Activated T-cell treated with anti-CD3 and anti-CD28 coated beads, Interleukin-2, amount 50 U/mL, for 4 hours (primary cell): Measurements from ENCODE around the gene CFAP157. TPM values are rescaled to one million over a fixed set of nuclear protein-coding genes. Genes with fewer than 3 reads are reported as not detected.

Source experiments
- ATAC-seq, 2 donors: fragments of 200-7000 bp; cut with Tn5 transposase; one replicate each; pipeline ENCODE4 v1.10.0; 2021
- DNase-seq: peaks from one replicate; pipeline ENCODE4 v3.0.0-alpha.2; 2020
- H3K27me3 Mint-ChIP-seq: one replicate; pipeline ENCODE4 v1.8.0; 2021; ENCODE audit warnings: low read depth, mixed read lengths
- H3K36me3 Mint-ChIP-seq: one replicate; pipeline ENCODE4 v1.8.0; 2022; ENCODE audit warnings: mixed read lengths; ENCODE audit not compliant: insufficient read depth
- H3K4me1 Mint-ChIP-seq: one replicate; pipeline ENCODE4 v1.8.0; 2021; ENCODE audit warnings: low read depth, mixed read lengths
- H3K4me3 Mint-ChIP-seq: one replicate; pipeline ENCODE4 v1.8.0; 2021; ENCODE audit warnings: mild to moderate bottlenecking, moderate library complexity, mixed read lengths
- H3K9me3 Mint-ChIP-seq: one replicate; pipeline ENCODE4 v1.8.0; 2021; ENCODE audit warnings: mixed read lengths
- total RNA-seq, 3 donors: library from RNA; stranded (reverse); gene quantifications; one replicate each; pipeline ENCODE4 v1.2.1, GENCODE V29; 2021

The CFAP157 gene
- not detected for total RNA-seq

DNA sequence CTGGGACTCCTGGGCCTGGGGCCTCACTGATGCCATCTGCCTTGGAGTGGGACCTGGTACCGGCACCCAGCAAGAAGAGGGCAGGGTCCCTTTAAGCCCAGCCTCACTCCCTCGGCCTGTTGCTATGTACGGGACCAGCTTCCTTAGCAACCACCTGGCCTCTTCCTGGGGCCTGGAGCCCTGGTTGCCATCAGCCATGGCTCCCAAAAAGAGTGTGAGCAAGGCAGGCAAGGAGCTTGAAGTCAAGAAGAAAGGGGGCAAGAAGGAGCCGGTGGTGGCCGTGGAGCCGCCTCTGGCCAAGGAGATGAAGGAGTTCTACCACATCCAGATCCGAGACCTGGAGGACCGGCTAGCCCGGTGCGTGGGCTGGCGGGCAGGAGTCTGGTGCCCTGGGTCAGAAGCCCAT, at the start of gene CFAP157:
TSS of gene CFAP157 (plus strand) at position 153 of the 406 bp plus-strand sequence. CDS start at position 197, 44 bp downstream.
- Mint-ChIP-seq H3K4me1 (peaks cover 25% of the 10 kb centered on the region), H3K36me3 (no peaks in the 10 kb centered on the region), H3K4me3 (no peak within 1 kb of the TSS), H3K9me3 (no peaks in the 10 kb centered on the region), H3K27me3 (no peaks in the 10 kb centered on the region)
- ATAC-seq (no peak), DNase-seq (no peak)

- ATAC-seq (no peak), DNase-seq (no peak)
- Mint-ChIP-seq H3K4me3 (no peak overlapping the region), H3K9me3 (no peaks in the 10 kb centered on the region), H3K36me3 (peaks cover 8% of the 10 kb centered on the region), H3K4me1 (no peaks in the 10 kb centered on the region), H3K27me3 (peaks cover 7% of the 10 kb centered on the region)
These were observed 48.4 kb upstream of the CFAP157 start for GRCh38 chr9:127658428-127658827.

DNA sequence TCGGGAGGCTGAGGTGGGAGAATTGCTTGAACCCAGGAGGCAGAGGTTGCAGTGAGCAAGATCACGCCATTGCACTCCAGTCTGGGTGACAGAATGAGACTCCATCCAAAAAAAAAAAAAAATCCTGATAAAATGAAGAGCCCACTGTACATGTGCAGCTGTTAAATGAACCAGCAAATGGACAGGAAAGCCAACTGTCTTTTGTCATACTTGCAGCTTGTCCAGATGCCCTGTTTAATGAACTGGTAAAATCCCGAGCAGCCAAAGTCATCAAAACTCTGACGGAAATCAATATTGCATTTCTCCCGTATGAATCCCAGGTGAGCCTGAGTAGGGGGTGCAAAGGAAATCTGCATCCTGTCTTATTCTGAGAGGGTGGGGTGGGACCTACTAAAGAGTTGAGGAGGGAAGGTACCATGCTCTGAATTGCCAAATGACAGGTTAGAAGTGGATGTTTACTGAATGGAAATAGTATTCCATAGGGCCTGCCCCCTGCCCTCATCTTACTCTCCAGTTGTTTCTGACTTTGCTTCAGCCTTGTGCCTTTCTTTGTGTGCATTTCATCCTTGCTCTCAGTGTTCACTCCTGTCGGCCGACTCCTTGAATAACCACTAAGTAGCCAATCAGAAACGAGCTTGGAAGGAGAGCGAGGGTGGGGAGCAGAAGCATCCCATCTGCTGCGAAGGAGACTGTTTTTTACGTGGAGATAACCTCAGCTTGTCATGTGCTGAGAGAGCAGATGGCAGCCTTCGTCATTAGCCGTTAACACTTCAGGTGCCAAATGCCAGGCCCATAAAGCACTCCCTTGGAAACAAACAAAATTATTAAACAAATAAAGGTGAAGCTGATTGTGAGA, 45.7 kb upstream of the CFAP157 start:
- Mint-ChIP-seq H3K27me3 (peaks cover 7% of the 10 kb centered on the region), H3K4me1 (no peaks in the 10 kb centered on the region), H3K4me3 (no peak overlapping the region), H3K9me3 (no peaks in the 10 kb centered on the region), H3K36me3 (peaks cover 8% of the 10 kb centered on the region)
- no peak for ATAC-seq
- DNase-seq: no peak

DNA sequence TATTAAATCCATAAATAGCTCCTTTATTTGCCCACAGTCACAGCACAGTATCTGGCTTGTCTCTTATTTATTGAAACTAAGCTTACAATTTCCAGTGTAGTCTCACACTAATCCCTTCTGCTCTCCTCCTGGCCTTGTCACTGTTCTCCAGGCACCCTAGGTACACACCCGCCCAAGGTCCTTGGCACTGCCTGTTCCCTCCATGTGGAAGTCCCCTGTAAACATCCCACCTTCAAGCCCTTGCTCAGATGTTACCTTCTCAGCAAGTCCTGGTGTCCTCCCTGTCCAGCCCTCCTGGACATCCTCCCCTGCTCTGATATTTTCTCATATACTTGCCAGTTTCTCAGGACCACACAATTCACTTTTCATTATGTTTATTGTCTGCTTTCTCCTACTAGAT, 44.2 kb upstream of the CFAP157 start:
- Mint-ChIP-seq H3K4me1 (no peaks in the 10 kb centered on the region), H3K9me3 (no peaks in the 10 kb centered on the region), H3K36me3 (peaks cover 8% of the 10 kb centered on the region)

GRCh38 chr9:127664324-127664677, 42.5 kb upstream of the CFAP157 start:
- H3K36me3 Mint-ChIP-seq: peaks cover 8% of the 10 kb centered on the region

More for the DNA sequence above, 44.2 kb upstream of the CFAP157 start:
- peaks cover 4% of the 10 kb centered on the region for H3K27me3 Mint-ChIP-seq
- DNase-seq: no peak
- H3K4me3 Mint-ChIP-seq: no peak overlapping the region
- ATAC-seq: no peak

DNA sequence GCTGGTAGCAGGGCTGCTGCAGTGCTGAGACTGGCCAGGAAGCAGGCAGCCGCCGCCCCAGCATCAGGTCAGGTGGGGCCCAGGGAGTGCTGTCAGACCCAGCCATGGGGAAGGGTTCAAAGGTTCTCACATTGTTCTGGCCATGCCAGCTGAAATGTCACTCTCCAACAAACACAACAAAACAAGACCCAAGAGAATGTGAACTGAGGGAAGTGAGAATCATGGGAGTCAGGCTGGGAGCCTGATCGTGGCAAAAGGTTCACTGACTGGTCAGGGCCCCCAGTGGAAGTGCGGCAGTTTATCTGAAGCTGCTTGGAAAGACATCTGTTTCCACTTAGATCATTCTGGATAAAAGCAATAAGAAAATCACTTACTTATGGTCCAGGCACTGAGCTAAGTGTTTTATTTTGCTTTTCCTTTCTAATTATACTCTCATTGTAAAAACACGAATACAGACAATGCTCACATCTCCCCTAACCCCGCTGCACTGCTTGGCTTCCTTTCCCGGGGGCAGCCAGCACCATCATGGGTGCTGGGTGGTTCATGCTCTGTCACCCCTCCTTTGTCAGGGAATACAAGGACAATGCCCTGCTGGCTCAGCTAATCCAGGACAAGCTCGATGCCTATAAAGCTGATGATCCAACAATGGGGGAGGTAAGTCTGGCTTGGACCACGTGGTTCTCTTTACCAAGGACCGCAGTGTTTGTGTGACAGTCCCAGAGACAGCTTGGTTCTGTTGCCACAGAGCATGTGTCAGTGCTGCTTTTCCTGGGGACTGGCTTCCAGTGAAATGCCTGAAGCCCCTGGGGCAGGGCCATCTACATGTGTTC, 41.9 kb upstream of the CFAP157 start:
- Mint-ChIP-seq H3K9me3 (no peaks in the 10 kb centered on the region), H3K36me3 (peaks cover 8% of the 10 kb centered on the region), H3K4me3 (no peak overlapping the region), H3K4me1 (no peaks in the 10 kb centered on the region), H3K27me3 (peaks cover 4% of the 10 kb centered on the region)
- no peak for DNase-seq
- ATAC-seq: no peak

More at GRCh38 chr9:127664324-127664677, 42.5 kb upstream of the CFAP157 start:
- H3K27me3 Mint-ChIP-seq: peaks cover 4% of the 10 kb centered on the region
- H3K4me3 Mint-ChIP-seq: no peak overlapping the region
- DNase-seq (no peak), ATAC-seq (no peak)
- no peaks in the 10 kb centered on the region for H3K9me3 Mint-ChIP-seq
- H3K4me1 Mint-ChIP-seq: no peaks in the 10 kb centered on the region

DNA sequence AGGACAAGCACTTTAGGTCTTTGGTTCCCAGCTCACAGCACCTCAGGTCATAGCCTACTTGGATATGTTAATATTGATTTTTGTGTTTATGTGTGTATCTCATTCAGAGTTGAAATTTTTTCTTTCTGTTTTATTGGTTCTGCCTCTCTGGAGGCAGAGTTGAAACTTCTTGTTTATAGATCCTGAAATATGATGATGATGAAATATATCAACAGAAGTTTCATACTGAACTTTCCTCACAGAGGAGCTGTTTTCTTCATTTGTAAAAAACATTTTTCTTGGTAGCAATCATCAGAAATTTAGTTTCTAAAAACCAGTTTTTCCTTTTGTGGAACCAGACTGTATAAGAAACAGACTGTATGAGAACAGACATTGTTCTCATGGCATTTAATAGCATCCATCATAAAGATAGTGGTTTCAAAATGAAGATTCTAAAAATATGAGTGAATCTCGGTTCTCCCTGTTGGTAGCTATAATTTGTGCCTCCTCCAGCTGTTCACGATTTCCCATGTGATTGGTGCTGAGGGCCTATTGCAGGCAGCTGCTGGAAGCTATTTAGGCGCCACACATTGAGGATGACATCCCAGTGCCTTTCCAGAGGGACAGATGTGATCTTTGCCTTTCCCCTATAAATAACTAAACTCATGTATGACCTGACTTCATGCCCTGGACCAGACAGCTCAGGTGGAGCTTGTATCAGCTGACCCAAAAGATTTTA, 39.5 kb upstream of the CFAP157 start:
- ATAC-seq: no peak
- no peak for DNase-seq
- Mint-ChIP-seq H3K9me3 (no peaks in the 10 kb centered on the region), H3K4me3 (no peak overlapping the region), H3K36me3 (peaks cover 12% of the 10 kb centered on the region), H3K4me1 (no peaks in the 10 kb centered on the region), H3K27me3 (peaks cover 4% of the 10 kb centered on the region)

DNA sequence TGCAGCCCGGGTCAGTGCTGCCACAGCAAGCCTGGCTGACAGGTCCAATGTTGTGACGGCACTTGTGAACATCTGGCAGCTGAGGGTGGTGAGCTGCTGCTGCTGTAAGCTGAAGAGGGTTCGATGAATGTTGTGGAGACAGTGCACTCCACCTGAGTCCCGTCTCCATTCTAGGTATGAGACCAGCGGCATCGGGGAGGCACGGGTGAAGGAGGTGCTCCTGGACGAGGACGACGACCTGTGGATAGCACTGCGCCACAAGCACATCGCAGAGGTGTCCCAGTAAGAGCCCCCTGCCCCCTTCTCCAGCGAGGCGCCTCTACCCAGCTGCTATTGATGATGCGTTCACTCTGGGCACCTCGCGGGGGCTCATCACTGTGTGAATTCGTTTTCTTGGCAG, 38.9 kb upstream of the CFAP157 start:
- H3K27me3 Mint-ChIP-seq: no peaks in the 10 kb centered on the region
- DNase-seq: no peak
- peaks cover 9% of the 10 kb centered on the region for H3K36me3 Mint-ChIP-seq
- no peaks in the 10 kb centered on the region for H3K4me1 Mint-ChIP-seq
- no peaks in the 10 kb centered on the region for H3K9me3 Mint-ChIP-seq
- no peak overlapping the region for H3K4me3 Mint-ChIP-seq
- no peak for ATAC-seq

- no peaks in the 10 kb centered on the region for H3K27me3 Mint-ChIP-seq
- no peak overlapping the region for H3K4me3 Mint-ChIP-seq
These were observed 33.6 kb upstream of the CFAP157 start for GRCh38 chr9:127673234-127673633.

DNA sequence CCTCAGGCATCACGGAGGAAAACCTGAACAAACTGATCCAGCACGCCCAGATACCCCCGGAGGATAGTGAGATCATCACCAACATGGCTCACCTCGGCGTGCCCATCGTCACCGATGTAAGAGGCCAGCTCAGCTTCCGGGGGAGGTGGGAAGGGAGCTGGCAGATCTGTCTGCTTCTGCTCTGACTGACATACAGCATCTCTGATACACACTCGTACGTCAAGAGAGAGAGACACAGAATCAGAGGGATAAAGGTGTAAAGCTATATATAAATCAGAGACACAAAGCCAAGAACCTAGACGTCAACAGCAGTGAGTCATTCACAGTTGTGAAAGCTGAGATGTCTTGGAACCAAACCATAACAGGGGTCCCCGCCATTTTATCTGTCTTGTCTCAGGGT, 30.1 kb upstream of the CFAP157 start:
- ATAC-seq: no peak
- DNase-seq: no peak
- Mint-ChIP-seq H3K36me3 (peaks cover 5% of the 10 kb centered on the region), H3K4me3 (no peak overlapping the region), H3K4me1 (no peaks in the 10 kb centered on the region), H3K27me3 (no peaks in the 10 kb centered on the region), H3K9me3 (no peaks in the 10 kb centered on the region)

More at GRCh38 chr9:127673234-127673633, 33.6 kb upstream of the CFAP157 start:
- Mint-ChIP-seq H3K9me3 (no peaks in the 10 kb centered on the region), H3K4me1 (no peaks in the 10 kb centered on the region), H3K36me3 (peaks cover 4% of the 10 kb centered on the region)
- DNase-seq (no peak), ATAC-seq (no peak)

GRCh38 chr9:127679506-127679905, 27.3 kb upstream of the CFAP157 start:
- DNase-seq: no peak
- H3K36me3 Mint-ChIP-seq: peaks cover 5% of the 10 kb centered on the region
- ATAC-seq: no peak
- H3K9me3 Mint-ChIP-seq: no peaks in the 10 kb centered on the region
- no peaks in the 10 kb centered on the region for H3K27me3 Mint-ChIP-seq
- no peak overlapping the region for H3K4me3 Mint-ChIP-seq
- H3K4me1 Mint-ChIP-seq: no peaks in the 10 kb centered on the region

- Mint-ChIP-seq H3K27me3 (peaks cover 2% of the 10 kb centered on the region), H3K9me3 (no peaks in the 10 kb centered on the region), H3K36me3 (peaks cover 5% of the 10 kb centered on the region), H3K4me1 (no peaks in the 10 kb centered on the region), H3K4me3 (no peak overlapping the region)
- DNase-seq (no peak), ATAC-seq (no peak)
These were observed 26.6 kb upstream of the CFAP157 start for GRCh38 chr9:127680226-127680625.

GRCh38 chr9:127680846-127681245, 25.9 kb upstream of the CFAP157 start:
- Mint-ChIP-seq H3K9me3 (no peaks in the 10 kb centered on the region), H3K4me1 (no peaks in the 10 kb centered on the region), H3K36me3 (peaks cover 5% of the 10 kb centered on the region), H3K27me3 (peaks cover 2% of the 10 kb centered on the region), H3K4me3 (no peak overlapping the region)
- no peak for ATAC-seq
- no peak for DNase-seq
